T-helper 1 cell treated with Interleukin-12 subunit alpha and Interleukin-12 subunit beta and Interleukin-4 antibody, amounts not matched to agents 30 μg/mL and 1 μg/mL, for 36 hours (primary cell): ENCODE results near the gene ST3GAL3.

ENCODE experiments used
- H3K27ac Mint-ChIP-seq: one replicate; pipeline ENCODE4 v1.8.0; 2021; ENCODE audit warnings: mild to moderate bottlenecking, mixed read lengths
- H3K27me3 Mint-ChIP-seq: one replicate; pipeline ENCODE4 v1.8.0; 2021; ENCODE audit warnings: low read depth, mixed read lengths
- H3K36me3 Mint-ChIP-seq: one replicate; pipeline ENCODE4 v1.8.0; 2021; ENCODE audit warnings: low read depth, mixed read lengths
- H3K4me1 Mint-ChIP-seq: one replicate; pipeline ENCODE4 v1.8.0; 2021; ENCODE audit warnings: low read depth, mixed read lengths
- H3K4me3 Mint-ChIP-seq: one replicate; pipeline ENCODE4 v1.8.0; 2021; ENCODE audit warnings: mild to moderate bottlenecking, moderate library complexity, mixed read lengths
- H3K9me3 Mint-ChIP-seq: one replicate; pipeline ENCODE4 v1.8.0; 2021; ENCODE audit warnings: mixed read lengths

Gene ST3GAL3

DNA sequence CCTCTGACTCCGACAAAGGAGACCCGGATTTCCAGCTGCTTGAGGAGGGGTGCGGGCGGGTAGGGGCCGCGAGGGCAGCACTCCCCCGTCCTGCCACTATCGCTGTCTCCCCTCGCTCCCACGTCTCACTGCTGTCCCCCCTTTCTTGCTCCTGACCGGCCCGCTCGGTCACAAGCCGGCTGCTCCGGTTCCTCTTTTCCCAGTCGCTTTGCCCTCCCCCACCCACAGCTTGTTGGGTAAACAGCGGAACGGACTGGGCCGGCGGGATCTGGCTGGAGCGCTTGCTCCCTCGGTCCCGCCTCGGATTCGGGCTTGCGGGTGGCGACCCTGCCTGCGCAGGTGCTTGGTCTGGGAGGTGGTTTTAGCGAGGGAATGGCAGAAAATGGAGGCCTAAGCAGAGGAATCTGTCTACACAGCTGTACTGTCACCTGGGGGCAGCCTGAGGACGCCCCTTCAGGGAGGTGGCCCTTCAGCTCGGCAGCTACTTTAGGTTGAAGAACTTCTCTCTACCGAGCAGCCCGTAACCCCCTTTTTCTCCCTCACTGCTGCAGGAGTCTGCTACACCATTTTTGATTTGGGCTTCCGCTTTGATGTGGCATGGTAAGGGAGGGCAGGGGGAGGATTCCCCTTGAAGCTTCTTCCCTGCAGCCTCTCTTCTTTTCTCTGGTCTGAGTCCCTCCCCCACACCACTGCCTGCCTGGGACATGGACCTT is 268.1 kb downstream of the ST3GAL3 start:
- H3K27me3 Mint-ChIP-seq, result no peaks in the 10 kb centered on the region
- peaks cover 21% of the 10 kb centered on the region for H3K36me3 Mint-ChIP-seq
- peak overlapping the region; percentile 87 for H3K4me3 Mint-ChIP-seq
- H3K9me3 Mint-ChIP-seq, result no peaks in the 10 kb centered on the region
- peaks cover 53% of the 10 kb centered on the region for H3K4me1 Mint-ChIP-seq
- H3K27ac Mint-ChIP-seq, result peak overlapping the region; percentile 72

DNA sequence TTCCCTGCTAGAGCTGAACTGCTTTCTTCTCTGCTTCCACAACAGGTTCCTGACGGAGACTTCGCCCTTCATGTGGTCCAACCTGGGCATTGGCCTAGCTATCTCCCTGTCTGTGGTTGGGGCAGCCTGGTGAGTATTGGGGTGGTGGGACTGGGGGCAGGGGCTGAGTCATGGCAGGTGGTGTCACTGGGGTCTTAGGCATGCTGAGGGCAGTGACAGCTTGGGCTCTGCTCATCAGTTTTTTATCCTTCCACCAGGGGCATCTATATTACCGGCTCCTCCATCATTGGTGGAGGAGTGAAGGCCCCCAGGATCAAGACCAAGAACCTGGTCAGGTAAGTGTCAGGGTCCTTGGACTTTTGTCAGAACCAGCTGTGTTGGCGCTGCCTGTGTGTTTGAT is 268.7 kb downstream of the ST3GAL3 start:
- Mint-ChIP-seq H3K4me3 (peak overlapping the region; percentile 87), H3K36me3 (peaks cover 21% of the 10 kb centered on the region), H3K9me3 (no peaks in the 10 kb centered on the region), H3K27ac (peak overlapping the region; percentile 72), H3K27me3 (no peaks in the 10 kb centered on the region), H3K4me1 (peaks cover 51% of the 10 kb centered on the region)

DNA sequence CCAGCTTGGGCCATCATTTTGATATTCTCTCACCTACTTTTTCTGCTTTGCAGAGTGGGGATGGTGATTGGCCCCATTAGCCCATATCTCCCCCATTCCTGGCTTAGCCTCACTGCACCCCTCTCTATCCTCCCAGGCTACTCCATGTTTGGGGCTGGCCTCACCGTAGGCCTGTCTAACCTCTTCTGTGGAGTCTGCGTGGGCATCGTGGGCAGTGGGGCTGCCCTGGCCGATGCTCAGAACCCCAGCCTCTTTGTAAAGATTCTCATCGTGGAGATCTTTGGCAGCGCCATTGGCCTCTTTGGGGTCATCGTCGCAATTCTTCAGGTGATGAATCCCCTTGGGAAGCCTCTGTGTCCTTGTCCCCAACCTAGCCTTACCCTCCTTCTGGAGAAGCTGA is 269.6 kb downstream of the ST3GAL3 start:
- Mint-ChIP-seq H3K27ac (no peak overlapping the region), H3K27me3 (no peaks in the 10 kb centered on the region), H3K4me1 (peaks cover 49% of the 10 kb centered on the region), H3K9me3 (no peaks in the 10 kb centered on the region), H3K36me3 (peaks cover 21% of the 10 kb centered on the region), H3K4me3 (peak overlapping the region; percentile 87)

DNA sequence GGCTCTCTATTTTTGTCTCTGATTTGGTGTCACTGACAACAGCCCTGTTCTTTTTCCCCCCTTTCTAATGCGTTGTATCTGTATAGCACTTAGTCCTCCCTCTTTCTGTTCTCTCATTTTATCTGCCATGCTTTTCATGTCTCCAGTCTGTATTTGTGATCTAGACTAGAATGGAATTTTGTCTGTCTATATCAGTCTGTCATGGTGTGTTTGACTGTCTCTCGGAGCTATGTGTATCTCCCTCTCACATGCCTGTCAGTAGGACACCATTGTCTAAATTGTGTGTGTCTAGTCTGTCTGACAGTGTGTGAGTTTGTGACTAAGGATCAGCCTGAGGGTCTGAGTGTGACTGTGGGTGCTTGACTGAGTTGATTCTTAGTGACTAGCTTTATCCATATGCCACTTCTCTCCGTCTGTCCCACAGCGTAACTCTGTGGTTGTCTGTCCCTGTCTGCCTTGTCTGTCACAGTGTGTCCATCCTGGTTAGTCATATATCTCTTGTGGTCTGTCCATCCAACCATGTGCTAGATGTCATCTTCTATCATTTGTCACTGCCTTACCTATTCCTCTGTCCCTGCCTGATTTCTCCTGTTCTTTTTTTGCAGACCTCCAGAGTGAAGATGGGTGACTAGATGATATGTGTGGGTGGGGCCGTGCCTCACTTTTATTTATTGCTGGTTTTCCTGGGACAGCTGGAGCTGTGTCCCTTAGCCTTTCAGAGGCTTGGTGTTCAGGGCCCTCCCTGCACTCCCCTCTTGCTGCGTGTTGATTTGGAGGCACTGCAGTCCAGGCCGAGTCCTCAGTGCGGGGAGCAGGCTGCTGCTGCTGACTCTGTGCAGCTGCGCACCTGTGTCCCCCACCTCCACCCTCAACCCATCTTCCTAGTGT is 270.3 kb downstream of the ST3GAL3 start:
- Mint-ChIP-seq H3K36me3 (peaks cover 20% of the 10 kb centered on the region), H3K4me1 (peaks cover 51% of the 10 kb centered on the region), H3K27me3 (no peaks in the 10 kb centered on the region), H3K4me3 (peak overlapping the region; percentile 70), H3K9me3 (no peaks in the 10 kb centered on the region), H3K27ac (no peak overlapping the region)

DNA sequence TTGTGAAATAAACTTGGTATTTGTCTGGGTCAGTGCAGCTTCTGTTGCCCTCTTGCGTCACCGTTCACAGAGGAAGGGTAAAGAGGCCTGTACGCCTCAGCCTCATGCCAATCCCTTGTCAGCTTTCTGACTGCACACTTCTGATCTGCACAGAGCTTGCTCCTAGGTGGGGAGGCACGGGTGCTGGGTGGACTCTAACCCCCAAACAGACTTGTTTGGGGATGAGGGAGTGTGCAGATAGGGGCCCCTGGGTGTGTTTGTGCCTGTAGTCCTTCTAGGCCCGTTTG is 270.9 kb downstream of the ST3GAL3 start:
- H3K27me3 Mint-ChIP-seq, result no peaks in the 10 kb centered on the region

DNA sequence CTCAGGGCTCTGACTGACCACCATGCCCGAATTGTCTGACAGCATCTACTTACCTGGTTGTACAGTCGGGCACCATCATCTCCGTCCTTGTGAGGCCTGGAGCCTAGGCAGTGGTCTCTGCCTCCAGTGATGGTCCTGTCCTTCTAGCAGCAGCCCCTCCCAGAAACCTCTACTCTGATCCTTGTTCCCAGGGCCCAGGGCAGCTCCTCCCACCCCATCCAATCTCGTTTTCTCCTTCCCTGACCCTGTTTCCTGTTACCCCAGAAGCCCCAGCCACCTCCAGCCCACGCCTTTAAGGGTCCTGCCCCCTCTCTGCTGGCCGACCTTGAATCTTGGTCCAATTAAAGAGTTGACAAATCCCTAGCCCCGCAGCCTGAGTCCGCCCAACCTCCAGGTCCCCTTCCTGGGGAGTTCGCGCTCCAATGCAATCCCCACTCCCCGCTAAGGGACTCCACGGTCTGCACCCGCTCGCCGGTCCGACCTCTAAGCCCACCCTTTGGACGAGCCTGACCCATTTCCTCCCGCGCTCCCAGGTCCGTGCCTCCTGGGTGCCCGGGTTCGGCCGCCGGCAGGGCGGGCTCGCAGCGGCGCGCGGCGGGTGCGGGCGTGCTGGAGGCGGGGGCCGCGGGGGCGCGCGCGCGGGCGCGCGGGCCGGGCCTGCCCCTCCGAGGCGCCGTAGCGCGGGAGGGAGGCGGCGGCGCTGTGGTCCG is 271.4 kb downstream of the ST3GAL3 start, which contains the start of gene B4GALT2:
B4GALT2 (plus strand) TSS at position 660 of the 710 bp plus-strand sequence. CDS start 1,951 bp downstream, outside the sequence.
- no peaks in the 10 kb centered on the region for H3K9me3 Mint-ChIP-seq
- H3K4me1 Mint-ChIP-seq, result peaks cover 45% of the 10 kb centered on the region
- H3K27ac Mint-ChIP-seq, result peak within 1 kb of the TSS; percentile 56
- no peaks in the 10 kb centered on the region for H3K27me3 Mint-ChIP-seq
- H3K36me3 Mint-ChIP-seq, result peaks cover 18% of the 10 kb centered on the region
- peak within 1 kb of the TSS; percentile 82 for H3K4me3 Mint-ChIP-seq

More for the DNA sequence above, 270.9 kb downstream of the ST3GAL3 start:
- Mint-ChIP-seq H3K9me3 (no peaks in the 10 kb centered on the region), H3K4me1 (peaks cover 50% of the 10 kb centered on the region), H3K27ac (peak overlapping the region; percentile 7), H3K4me3 (peak overlapping the region; percentile 70), H3K36me3 (peaks cover 19% of the 10 kb centered on the region)

DNA sequence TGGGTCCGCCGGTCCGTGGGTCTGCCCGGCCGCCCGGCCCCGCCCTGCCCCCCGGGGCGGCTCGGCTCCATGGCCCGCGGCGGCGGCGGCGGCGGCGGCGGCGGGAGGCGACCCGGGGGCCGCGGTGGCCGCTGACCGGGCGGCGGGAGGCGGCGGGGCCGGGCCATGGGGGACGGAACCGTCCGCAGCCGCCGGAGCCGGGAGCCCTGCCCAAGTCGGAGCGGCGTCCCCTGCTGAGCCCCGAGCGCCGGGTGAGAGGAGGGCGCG is 271.9 kb downstream of the ST3GAL3 start:
- no peaks in the 10 kb centered on the region for H3K27me3 Mint-ChIP-seq
- H3K4me3 Mint-ChIP-seq, result no peak overlapping the region
- H3K9me3 Mint-ChIP-seq, result no peaks in the 10 kb centered on the region
- H3K27ac Mint-ChIP-seq, result no peak overlapping the region
- H3K36me3 Mint-ChIP-seq, result peaks cover 18% of the 10 kb centered on the region
- H3K4me1 Mint-ChIP-seq, result peaks cover 40% of the 10 kb centered on the region

DNA sequence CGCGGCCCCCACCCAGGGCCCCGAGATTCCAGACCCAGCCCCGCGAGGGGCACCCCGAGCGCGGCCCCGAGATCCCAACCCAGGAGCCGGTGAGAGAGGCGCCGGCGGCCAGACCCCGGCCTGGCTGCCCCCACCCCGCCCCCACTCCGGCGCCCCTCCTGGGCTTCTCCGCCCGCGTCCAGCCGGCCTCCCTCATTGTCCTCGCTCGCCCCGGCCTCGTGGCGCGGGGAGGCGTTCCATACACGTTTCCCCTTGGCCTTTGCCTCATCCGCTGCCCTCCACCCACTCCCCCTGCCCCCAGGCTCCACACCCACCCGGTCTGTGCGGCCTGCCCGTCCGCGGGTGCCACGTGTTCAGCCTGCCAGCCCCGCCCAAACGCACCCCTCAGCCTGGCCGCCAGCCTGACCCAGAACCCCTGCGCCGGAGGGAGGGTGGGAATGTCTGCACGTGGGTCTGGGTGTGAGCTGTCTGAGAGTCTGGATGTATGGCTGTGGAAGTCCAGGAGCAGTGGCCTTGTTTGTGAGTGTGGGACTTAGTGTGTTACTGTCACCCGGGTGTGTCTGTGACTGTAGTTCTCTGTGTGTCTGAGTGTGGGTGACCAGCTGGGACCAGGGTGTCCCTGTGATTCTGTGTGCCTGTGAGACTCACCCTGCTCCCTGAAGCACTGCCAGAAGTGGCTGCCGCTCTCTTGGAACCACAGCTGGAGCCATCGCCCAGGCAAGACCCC is 272.4 kb downstream of the ST3GAL3 start:
- H3K36me3 Mint-ChIP-seq, result peaks cover 18% of the 10 kb centered on the region
- H3K9me3 Mint-ChIP-seq, result no peaks in the 10 kb centered on the region
- peak overlapping the region; percentile 82 for H3K4me3 Mint-ChIP-seq
- peak overlapping the region; percentile 56 for H3K27ac Mint-ChIP-seq
- peaks cover 38% of the 10 kb centered on the region for H3K4me1 Mint-ChIP-seq
- H3K27me3 Mint-ChIP-seq, result no peaks in the 10 kb centered on the region

DNA sequence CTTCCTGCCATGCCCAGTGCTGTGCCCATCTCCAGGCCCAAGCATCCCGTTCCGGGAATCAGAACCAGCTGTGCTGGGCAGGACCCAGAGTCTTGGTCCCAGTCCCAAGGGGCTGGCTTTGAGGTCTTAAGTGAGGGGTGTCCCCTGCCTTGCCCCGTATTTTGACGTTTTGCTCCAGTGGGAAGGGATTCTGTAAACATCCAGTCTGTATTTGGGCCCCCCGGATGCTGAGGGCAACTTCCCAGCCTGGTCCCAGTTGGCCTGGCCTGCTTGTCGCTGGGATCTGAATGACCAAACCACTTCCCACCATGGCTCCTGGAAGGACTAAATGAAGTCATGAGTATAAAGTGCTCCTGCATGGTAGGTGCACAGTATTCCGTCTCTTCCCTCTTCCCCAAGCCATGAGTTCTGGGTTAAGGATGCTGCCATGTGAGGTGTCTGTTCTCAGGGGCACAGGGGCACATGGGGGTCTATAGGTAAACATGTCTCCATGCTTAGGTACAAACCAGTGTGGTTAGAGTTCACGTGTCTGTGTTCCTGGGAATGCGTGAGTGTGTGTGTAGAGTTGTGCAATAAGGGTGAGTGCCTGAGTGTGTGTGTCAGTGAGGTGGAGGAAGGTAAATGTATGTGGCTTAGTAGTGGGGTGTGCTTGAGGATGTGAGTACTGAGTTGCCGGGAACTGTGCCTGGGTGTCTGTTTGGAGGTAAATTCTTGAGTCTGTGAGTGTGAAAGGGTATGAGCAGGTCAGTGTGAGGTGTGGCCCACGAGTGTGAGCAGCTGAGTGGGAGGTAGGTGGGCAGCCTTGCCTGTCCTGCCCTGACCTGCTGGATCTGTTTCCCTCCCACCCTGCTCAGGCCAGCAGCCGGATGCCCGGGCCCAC is 273.2 kb downstream of the ST3GAL3 start:
- H3K9me3 Mint-ChIP-seq, result no peaks in the 10 kb centered on the region
- peaks cover 18% of the 10 kb centered on the region for H3K36me3 Mint-ChIP-seq
- H3K4me1 Mint-ChIP-seq, result peaks cover 38% of the 10 kb centered on the region
- H3K27ac Mint-ChIP-seq, result no peak overlapping the region
- H3K27me3 Mint-ChIP-seq, result no peaks in the 10 kb centered on the region
- H3K4me3 Mint-ChIP-seq, result peak overlapping the region; percentile 82
